GM19452 (cell line): Measurements from ENCODE around the gene APIP.

Source experiments
- ATAC-seq: cut with Tn5 transposase; IDR thresholded peaks from one replicate; pipeline ENCODE4 v1.9.1; 2021; ENCODE audit not compliant: unreplicated experiment

APIP gene

GRCh38 chr11:34890089-34890488 is 26.1 kb downstream of the APIP start:
- no peak for ATAC-seq

DNA sequence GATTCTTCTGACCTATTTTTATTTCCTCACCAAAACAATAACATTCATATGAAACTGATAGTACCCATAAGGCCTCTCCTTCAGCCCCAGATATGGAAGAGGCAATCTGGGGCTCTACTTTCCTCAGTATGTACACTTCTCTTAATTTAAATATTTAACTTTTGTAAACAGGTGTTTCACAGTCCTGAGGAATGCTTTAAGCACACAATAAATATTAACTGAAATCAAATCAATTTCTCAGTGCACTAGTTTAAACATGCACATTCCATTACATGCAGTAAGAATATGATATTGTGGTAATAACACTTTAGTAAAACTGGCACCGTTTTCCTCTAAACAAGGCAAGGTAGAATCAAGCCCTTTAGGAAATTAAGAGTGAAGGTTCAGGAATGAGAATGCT is 28.9 kb downstream of the APIP start:
- no peak for ATAC-seq

- no peak for ATAC-seq
These were observed 29.6 kb downstream of the APIP start for GRCh38 chr11:34886609-34887008.

DNA sequence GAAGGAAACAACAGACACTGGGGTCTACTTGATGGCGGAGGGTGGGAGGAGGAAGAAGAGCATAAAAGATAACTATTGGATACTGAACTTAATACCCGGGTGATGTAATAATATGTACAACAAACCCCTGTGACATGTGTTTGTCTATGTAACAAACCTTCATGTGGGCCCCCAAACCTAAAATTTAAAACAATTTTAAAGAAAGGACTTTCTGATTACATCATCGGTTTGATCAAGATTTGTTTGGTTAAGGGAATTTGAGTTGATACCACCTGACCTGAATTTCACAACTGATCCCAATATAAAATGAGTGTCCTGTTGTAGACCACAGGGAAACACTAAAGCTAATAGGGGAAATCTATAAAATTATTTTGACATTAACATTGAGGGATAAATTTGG is 34.3 kb downstream of the APIP start:
- no peak for ATAC-seq

- no peak for ATAC-seq
These were observed 38.7 kb downstream of the APIP start for GRCh38 chr11:34877375-34877975.

DNA sequence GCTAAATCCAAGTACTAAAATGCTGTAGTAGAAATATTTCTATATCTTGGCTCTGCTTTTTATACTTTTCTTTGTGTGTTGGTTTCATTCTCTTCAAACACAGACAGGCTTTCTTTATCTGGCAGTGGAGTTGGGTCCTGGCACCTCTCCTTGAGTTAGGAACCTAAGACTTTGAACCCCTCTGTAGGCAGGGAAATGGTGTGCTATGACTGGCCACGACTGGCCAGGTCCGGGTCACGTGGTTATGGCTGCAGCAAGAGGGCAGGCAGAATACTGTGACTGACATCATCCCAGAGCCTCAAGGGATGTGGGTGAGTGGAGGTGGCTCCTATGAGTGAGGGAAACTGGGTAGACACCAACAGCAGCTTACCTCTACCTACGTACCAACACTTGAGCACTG is 42.0 kb downstream of the APIP start:
- no peak for ATAC-seq

DNA sequence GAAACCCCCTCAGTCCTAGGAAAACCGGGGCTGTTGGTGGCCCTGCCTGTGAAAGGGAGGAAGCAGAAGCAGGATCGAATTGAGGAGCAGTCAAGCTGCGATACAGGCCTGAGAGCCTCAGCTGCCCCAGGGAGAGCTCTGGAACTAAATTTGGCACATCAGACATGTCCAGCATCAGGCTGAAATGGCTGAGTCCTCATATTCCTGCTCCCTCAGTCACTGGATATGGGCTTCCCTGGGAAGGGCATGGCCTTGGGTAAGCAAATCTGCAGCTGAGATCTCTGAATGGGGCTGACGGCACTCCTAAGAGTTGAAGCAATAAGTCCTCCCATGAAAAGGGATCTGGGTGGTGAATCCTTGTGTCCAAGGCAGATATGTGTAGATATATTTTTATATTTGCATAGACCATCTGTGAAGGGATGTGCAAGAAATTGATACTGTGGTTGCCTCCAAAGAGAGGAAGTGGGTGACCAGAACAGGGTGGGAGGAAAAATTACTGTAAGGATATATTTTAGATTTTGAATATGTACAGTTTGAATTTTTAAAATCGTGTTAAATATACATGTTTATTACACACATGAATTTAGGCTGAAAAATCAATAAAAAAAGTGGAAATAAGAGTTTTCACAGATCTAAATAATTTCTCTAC is 45.5 kb downstream of the APIP start:
- no peak for ATAC-seq

DNA sequence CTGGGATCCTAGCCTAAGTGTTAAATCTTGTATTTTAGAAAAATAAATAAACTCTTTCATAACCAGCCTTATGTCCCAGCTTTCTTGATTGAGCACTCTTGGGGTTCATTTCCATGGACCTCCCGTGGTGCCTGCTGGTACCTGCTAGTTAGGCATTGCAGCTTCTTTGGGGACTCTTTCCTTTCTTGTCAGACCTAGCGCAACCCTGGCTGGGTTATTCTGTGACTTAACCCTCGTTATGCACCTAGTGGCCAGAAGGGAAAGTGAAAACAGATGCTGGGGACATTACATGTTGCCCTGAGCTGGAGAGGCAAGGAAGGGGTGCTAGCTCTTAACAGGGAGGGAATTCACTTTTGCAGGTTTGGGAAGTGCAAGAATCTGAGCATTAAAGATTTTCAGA is 46.8 kb downstream of the APIP start:
- ATAC-seq = no peak

DNA sequence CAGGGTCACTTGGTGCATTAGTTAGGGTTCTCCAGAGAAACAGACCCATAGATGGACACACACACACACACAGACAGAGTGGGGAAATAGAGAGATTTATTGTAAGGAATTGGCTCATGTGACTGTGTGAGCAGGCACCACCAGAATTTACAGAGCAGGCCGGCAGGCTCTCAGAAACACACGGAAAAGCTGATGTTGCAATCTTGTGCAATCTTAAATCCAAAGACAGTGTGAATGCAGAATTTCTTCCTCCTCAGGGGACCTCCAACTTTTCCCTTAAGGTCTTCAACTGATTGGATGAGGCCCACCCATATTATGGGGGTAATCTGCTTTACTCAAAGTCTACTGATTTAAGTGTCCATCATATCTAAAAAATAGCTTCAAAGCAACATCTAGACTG is 49.8 kb downstream of the APIP start:
- no peak for ATAC-seq

DNA sequence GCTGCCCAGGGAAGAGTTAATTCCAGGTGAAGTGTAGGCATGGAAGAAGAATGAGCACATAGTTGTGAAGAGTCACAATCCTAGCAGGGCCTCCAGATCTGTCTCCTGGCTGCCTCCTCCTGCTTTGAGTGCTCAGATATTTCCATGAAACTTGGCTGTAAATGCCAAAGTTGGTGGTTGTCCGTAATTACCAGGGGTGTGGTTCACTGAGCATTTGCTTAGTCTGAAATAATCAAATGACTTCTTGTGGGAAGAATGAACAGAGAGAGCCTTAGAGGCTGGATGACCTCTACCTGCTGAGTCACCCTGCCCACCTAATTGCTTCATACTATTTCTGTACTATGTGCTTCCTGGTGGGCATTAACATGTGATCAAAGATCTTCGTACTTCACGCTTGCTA is 50.9 kb downstream of the APIP start:
- no peak for ATAC-seq

- ATAC-seq = no peak
These were observed 51.8 kb downstream of the APIP start for GRCh38 chr11:34864424-34864823.

DNA sequence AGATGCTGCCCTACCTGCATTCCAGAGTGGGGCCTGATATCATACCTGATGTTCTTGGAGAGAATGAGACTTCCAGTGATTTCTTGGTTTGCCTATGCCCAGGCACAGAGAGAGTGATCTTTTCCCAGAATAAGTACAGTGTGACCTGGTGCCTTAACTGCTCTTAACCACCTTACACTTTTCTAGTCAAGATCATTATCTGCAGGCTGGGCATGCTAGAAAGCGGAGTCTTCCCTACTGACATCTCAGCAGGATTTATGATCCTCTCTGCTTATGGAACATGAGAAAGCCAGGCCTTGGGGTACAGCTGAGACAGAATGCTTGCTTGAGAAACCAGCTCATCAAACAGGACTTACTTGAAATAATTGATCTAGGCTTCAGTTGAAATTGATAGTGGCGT is 53.1 kb downstream of the APIP start:
- no peak for ATAC-seq

GRCh38 chr11:34860518-34860917 is 55.7 kb downstream of the APIP start:
- no peak for ATAC-seq

DNA sequence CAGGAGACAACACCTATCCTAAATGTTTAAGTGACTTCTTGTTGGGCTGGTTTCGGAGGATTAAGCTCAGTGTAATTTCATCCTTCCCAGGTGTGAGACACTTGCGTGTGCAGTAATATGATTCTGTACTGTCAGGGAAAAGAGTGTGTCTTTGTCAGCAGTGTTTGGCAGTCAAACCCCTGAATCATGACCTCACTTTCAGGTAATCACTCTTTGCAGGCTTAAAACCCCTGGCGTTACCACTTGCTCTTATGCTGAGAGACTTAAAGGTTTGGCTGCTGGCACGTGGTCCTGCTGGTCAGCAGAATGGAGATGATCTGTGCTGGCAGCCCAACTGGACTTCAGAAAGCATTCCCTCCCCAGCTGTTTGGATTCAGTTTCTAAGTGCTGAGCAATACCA is 56.1 kb downstream of the APIP start:
- no peak for ATAC-seq

DNA sequence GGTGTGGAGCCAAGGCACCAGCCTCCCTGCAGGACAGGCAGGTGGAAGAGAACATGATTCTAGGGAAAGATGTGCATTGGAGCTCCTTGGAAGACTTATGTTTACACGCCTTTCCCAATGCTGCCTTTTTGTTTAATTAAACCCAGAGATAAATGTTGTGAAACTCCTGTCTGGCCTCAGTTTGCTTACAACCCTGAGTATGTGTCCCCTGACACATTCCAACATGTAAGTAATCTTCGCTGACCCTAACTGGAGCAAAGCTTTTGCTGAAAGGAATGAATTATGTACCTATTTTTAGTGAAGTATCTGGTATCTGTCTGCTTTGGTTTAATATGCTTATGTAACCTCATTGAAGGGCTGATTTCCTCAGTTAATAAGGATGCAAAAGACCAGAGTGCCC is 56.7 kb downstream of the APIP start:
- no peak for ATAC-seq

- no peak for ATAC-seq
These were observed 58.7 kb downstream of the APIP start for GRCh38 chr11:34857463-34857862.

GRCh38 chr11:34856251-34856650 is 59.9 kb downstream of the APIP start:
- ATAC-seq = no peak

GRCh38 chr11:34855754-34856095 is 60.5 kb downstream of the APIP start:
- no peak for ATAC-seq

GRCh38 chr11:34855021-34855753 is 61.0 kb downstream of the APIP start:
- no peak for ATAC-seq

DNA sequence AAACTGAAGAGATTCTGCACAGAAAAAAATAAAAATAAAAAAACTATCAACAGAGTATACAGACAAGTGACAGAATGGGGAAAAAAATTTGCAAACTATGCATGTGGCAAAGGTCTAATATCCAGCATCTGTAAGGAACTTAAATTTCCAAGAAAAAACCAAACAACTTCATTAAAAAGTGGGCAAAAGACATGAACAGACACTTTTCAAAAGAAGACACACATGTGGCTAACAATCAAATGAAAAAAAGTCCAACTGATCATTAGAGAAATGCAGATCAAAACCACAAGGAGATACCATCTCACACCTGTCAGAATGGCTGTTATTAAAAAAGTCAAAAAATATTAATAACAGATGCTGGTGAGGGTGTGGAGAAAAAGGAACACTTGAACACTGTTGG is 64.3 kb downstream of the APIP start:
- no peak for ATAC-seq

GRCh38 chr11:34850334-34850733 is 65.8 kb downstream of the APIP start:
- no peak for ATAC-seq

GRCh38 chr11:34846467-34846866 is 69.7 kb downstream of the APIP start:
- no peak for ATAC-seq
